ENCODE measurements around the gene OGA.

The OGA gene

GRCh38 chr10:101817337-101818118 is 716 bp downstream of the OGA start (continued):
- no peak for TF ChIP-seq TCF7L2 (IDR thresholded peaks at IDR 0.05; ENCODE audit: borderline replicate concordance, low read depth, low read length)
- TF ChIP-seq, protein P1, sequence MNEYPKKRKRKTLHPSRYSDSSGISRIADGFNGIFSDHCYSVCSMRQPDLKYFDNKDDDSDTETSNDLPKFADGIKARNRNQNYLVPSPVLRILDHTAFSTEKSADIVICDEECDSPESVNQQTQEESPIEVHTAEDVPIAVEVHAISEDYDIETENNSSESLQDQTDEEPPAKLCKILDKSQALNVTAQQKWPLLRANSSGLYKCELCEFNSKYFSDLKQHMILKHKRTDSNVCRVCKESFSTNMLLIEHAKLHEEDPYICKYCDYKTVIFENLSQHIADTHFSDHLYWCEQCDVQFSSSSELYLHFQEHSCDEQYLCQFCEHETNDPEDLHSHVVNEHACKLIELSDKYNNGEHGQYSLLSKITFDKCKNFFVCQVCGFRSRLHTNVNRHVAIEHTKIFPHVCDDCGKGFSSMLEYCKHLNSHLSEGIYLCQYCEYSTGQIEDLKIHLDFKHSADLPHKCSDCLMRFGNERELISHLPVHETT (tag by site-specific recombination; IDR thresholded peaks at IDR 0.05): no peak
- no peak for TF ChIP-seq ZNF292 (tag by site-specific recombination; IDR thresholded peaks at IDR 0.05; ENCODE audit: borderline replicate concordance, low read depth)
- TF ChIP-seq ZNF449 (tag by site-specific recombination; IDR thresholded peaks at IDR 0.05): no peak; the same call in 1 of the 2 replicates
- peak; percentile 13; the same call in 1 of the 2 replicates for TF ChIP-seq HIC1 (tag by site-specific recombination; IDR thresholded peaks at IDR 0.05)
- TF ChIP-seq ZNF2 (tag by site-specific recombination; IDR thresholded peaks at IDR 0.05): no peak
- TF ChIP-seq OVOL3 (tag by site-specific recombination; IDR thresholded peaks at IDR 0.05): no peak
- TF ChIP-seq ZNF549 (tag by site-specific recombination; IDR thresholded peaks at IDR 0.05): no peak
- TF ChIP-seq PRDM2 (tag by site-specific recombination; IDR thresholded peaks at IDR 0.05; ENCODE audit: borderline replicate concordance): no peak
- no peak; the same call in 1 of the 2 replicates for TF ChIP-seq ZIC2 (tag by site-specific recombination; IDR thresholded peaks at IDR 0.05)
- TF ChIP-seq, protein P2, sequence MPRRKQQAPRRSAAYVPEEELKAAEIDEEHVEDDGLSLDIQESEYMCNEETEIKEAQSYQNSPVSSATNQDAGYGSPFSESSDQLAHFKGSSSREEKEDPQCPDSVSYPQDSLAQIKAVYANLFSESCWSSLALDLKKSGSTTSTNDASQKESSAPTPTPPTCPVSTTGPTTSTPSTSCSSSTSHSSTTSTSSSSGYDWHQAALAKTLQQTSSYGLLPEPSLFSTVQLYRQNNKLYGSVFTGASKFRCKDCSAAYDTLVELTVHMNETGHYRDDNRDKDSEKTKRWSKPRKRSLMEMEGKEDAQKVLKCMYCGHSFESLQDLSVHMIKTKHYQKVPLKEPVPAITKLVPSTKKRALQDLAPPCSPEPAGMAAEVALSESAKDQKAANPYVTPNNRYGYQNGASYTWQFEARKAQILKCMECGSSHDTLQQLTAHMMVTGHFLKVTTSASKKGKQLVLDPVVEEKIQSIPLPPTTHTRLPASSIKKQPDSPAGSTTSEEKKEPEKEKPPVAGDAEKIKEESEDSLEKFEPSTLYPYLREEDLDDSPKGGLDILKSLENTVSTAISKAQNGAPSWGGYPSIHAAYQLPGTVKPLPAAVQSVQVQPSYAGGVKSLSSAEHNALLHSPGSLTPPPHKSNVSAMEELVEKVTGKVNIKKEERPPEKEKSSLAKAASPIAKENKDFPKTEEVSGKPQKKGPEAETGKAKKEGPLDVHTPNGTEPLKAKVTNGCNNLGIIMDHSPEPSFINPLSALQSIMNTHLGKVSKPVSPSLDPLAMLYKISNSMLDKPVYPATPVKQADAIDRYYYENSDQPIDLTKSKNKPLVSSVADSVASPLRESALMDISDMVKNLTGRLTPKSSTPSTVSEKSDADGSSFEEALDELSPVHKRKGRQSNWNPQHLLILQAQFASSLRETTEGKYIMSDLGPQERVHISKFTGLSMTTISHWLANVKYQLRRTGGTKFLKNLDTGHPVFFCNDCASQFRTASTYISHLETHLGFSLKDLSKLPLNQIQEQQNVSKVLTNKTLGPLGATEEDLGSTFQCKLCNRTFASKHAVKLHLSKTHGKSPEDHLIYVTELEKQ (tag by site-specific recombination; IDR thresholded peaks at IDR 0.05; ENCODE audit: borderline replicate concordance): no peak
- no peak for TF ChIP-seq ZNF23 (tag by site-specific recombination; IDR thresholded peaks at IDR 0.05; ENCODE audit: borderline replicate concordance)
- no peak for TF ChIP-seq ZNF654 (tag by site-specific recombination; IDR thresholded peaks at IDR 0.05; ENCODE audit: low read depth)
- no peak for TF ChIP-seq ZNF311 (tag by site-specific recombination; IDR thresholded peaks at IDR 0.05; ENCODE audit: borderline replicate concordance)
- TF ChIP-seq ZNF37A (tag by site-specific recombination; IDR thresholded peaks at IDR 0.05): no peak
- TF ChIP-seq HOXA7 (CRISPR knock-in tag; IDR thresholded peaks at IDR 0.05; ENCODE audit: borderline replicate concordance): no peak
- peak; percentile 25; the same call in 1 of the 2 replicates for TF ChIP-seq KLF1 (tag by site-specific recombination; IDR thresholded peaks at IDR 0.05)
- TF ChIP-seq ZNF530 (tag by site-specific recombination; IDR thresholded peaks at IDR 0.05; ENCODE audit: low read depth): no peak
- TF ChIP-seq ZNF791 (tag by site-specific recombination; IDR thresholded peaks at IDR 0.05): no peak
- TF ChIP-seq, protein P3, sequence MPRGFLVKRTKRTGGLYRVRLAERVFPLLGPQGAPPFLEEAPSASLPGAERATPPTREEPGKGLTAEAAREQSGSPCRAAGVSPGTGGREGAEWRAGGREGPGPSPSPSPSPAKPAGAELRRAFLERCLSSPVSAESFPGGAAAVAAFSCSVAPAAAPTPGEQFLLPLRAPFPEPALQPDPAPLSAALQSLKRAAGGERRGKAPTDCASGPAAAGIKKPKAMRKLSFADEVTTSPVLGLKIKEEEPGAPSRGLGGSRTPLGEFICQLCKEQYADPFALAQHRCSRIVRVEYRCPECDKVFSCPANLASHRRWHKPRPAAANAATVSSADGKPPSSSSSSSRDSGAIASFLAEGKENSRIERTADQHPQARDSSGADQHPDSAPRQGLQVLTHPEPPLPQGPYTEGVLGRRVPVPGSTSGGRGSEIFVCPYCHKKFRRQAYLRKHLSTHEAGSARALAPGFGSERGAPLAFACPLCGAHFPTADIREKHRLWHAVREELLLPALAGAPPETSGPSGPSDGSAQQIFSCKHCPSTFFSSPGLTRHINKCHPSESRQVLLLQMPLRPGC (tag by site-specific recombination; IDR thresholded peaks at IDR 0.05): peak; percentile 31; the same call in 1 of the 2 replicates
- TF ChIP-seq ZXDB (tag by site-specific recombination; IDR thresholded peaks at IDR 0.05): no peak
- no peak for TF ChIP-seq ZNF302 (tag by site-specific recombination; IDR thresholded peaks at IDR 0.05; ENCODE audit: low read depth)
